PC-3 (cell line): ENCODE results near the gene GTF3A. TPM values are rescaled to one million over a fixed set of nuclear protein-coding genes. Genes with fewer than 3 reads are reported as not detected.

Experiments
- ATAC-seq: fragments of 200-7000 bp; cut with Tn5 transposase; 2 replicates; pipeline ENCODE4 v1.9.1; 2020; ENCODE audit warnings: mild to moderate bottlenecking, moderate library complexity
- BruUV-seq: library from RNA; stranded (reverse); fragments of 400-500 nt; replicated peaks from 2 replicates; lab custom pipeline; 2021; lab: Mats Ljungman, UMichigan
- CTCF ChIA-PET: fragments of 300-600 bp; sonication (Branson Sonifier 250); formaldehyde crosslinking; loops from one replicate; lab custom pipeline; 2022; ENCODE audit warnings: antibody characterized with exemption; lab: Charles Lee
- POLR2A ChIA-PET: fragments of 300-600 bp; sonication (Branson Sonifier 250); formaldehyde crosslinking; loops from one replicate; lab custom pipeline; 2022; ENCODE audit warnings: antibody characterized with exemption; ENCODE audit not compliant: unreplicated experiment; lab: Charles Lee
- DNase-seq: peaks from one replicate; pipeline ENCODE4 v3.0.0-alpha.2; 2015
- H2AFZ ChIP-seq: fragments of 300-600 bp; sonication (generic); 2 replicates; pipeline ENCODE4 v1.6.0; 2016; ENCODE audit warnings: antibody characterized with exemption, low read length
- H3F3A ChIP-seq: fragments of 300-600 bp; sonication (generic); one replicate; pipeline ENCODE4 v1.6.0; 2017; ENCODE audit warnings: antibody characterized with exemption, low read length, control low read depth, mild to moderate bottlenecking; ENCODE audit not compliant: unreplicated experiment
- H3K27ac ChIP-seq: fragments of 300-600 bp; sonication (generic); 2 replicates; pipeline ENCODE4 v1.5.1; 2016; ENCODE audit warnings: mild to moderate bottlenecking, low read length
- H3K27me3 ChIP-seq: fragments of 300-600 bp; sonication (generic); 2 replicates; pipeline ENCODE4 v1.6.1; 2016; ENCODE audit warnings: low read length, mixed read lengths
- H3K36me3 ChIP-seq: fragments of 300-600 bp; sonication (generic); 2 replicates; pipeline ENCODE4 v1.6.1; 2016; ENCODE audit warnings: low read depth, mixed run types, low read length, mixed read lengths
- H3K4me1 ChIP-seq: fragments of 300-600 bp; sonication (generic); 2 replicates; pipeline ENCODE4 v1.5.1; 2016; ENCODE audit warnings: low read length; ENCODE audit not compliant: insufficient read depth
- H3K4me2 ChIP-seq: fragments of 300-600 bp; sonication (generic); 2 replicates; pipeline ENCODE4 v1.6.0; 2016; ENCODE audit warnings: low read length
- H3K4me3 ChIP-seq: fragments of 300-600 bp; sonication (generic); 2 replicates; pipeline ENCODE4 v1.5.1; 2016; ENCODE audit warnings: mild to moderate bottlenecking, low read length, mixed read lengths
- H3K79me2 ChIP-seq: fragments of 300-600 bp; sonication (generic); 2 replicates; pipeline ENCODE4 v1.6.1; 2017; ENCODE audit warnings: low read length, mixed read lengths
- H3K9ac ChIP-seq: fragments of 300-600 bp; sonication (generic); 2 replicates; pipeline ENCODE4 v1.6.0; 2016; ENCODE audit warnings: mild to moderate bottlenecking, low read length
- H3K9me2 ChIP-seq: fragments of 300-600 bp; sonication (generic); replicated peaks from 2 replicates; pipeline ENCODE4 v1.6.1; 2016; ENCODE audit warnings: mixed run types, low read length, mixed read lengths
- H3K9me3 ChIP-seq: fragments of 300-600 bp; sonication (generic); 2 replicates; pipeline ENCODE4 v1.6.1; 2016; ENCODE audit warnings: low read length, mixed read lengths
- H4K20me1 ChIP-seq: fragments of 300-600 bp; sonication (generic); 2 replicates; pipeline ENCODE4 v1.6.1; 2016; ENCODE audit warnings: low read length, mixed read lengths
- EZH2 ChIP-seq: fragments of 300-600 bp; sonication (generic); IDR thresholded peaks from one replicate; pipeline ENCODE4 v1.6.1; 2017; ENCODE audit warnings: antibody characterized with exemption, mild to moderate bottlenecking, low read length; ENCODE audit not compliant: unreplicated experiment
- EZH2phosphoT487 ChIP-seq: fragments of 300-600 bp; sonication (generic); IDR thresholded peaks from 2 replicates; pipeline ENCODE4 v1.6.1; 2018; ENCODE audit warnings: mild to moderate bottlenecking, antibody characterized with exemption, low read length, borderline replicate concordance
- intact Hi-C: fragments of 100-400 bp; cut with micrococcal nuclease; formaldehyde crosslinking; loops from 2 replicates; pipeline ENCODE4 v1.9.0; 2023
- total RNA-seq: library from RNA; depleted of rRNA; stranded (reverse); fragments of >200 nt; gene quantifications from 2 replicates; pipeline ENCODE4 v1.2.3, GENCODE V29; 2014
- TF ChIP-seq, protein P1 (sequence below): fragments of 300-600 bp; sonication (generic); conservative IDR thresholded peaks from 2 replicates; pipeline ENCODE4 v1.5.1; 2017; ENCODE audit warnings: antibody characterized with exemption, low read depth, mild to moderate bottlenecking, low read length

The GTF3A gene
- total RNA-seq, 1 experiment from 2014 or later: 201 TPM

- Histone ChIP-seq H2AFZ (no peak overlapping the region), H3K4me3 (no peak overlapping the region), H3K79me2 (peaks cover 37% of the 10 kb centered on the region), H3K9me3 (no peaks in the 10 kb centered on the region), H3K36me3 (peaks cover 4% of the 10 kb centered on the region; the same call in 1 of the 2 replicates), H3F3A (peaks cover 6% of the 10 kb centered on the region), H3K27me3 (no peaks in the 10 kb centered on the region), H3K4me2 (no peak overlapping the region), H3K9me2 (no peaks in the 10 kb centered on the region), H4K20me1 (no peaks in the 10 kb centered on the region), H3K9ac (no peak overlapping the region), H3K27ac (no peak overlapping the region), H3K4me1 (peaks cover 37% of the 10 kb centered on the region)
- intact Hi-C loops: no loop called here
- POLR2A ChIA-PET: no interaction called here
- CTCF ChIA-PET: no interaction called here
- no peak for TF ChIP-seq EZH2phosphoT487
- no peak for TF ChIP-seq EZH2
- TF ChIP-seq, protein P1, sequence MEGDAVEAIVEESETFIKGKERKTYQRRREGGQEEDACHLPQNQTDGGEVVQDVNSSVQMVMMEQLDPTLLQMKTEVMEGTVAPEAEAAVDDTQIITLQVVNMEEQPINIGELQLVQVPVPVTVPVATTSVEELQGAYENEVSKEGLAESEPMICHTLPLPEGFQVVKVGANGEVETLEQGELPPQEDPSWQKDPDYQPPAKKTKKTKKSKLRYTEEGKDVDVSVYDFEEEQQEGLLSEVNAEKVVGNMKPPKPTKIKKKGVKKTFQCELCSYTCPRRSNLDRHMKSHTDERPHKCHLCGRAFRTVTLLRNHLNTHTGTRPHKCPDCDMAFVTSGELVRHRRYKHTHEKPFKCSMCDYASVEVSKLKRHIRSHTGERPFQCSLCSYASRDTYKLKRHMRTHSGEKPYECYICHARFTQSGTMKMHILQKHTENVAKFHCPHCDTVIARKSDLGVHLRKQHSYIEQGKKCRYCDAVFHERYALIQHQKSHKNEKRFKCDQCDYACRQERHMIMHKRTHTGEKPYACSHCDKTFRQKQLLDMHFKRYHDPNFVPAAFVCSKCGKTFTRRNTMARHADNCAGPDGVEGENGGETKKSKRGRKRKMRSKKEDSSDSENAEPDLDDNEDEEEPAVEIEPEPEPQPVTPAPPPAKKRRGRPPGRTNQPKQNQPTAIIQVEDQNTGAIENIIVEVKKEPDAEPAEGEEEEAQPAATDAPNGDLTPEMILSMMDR: no peak
- no TSS peak for BruUV-seq
- DNase-seq (no peak), ATAC-seq (no peak)
Measured at GRCh38 chr13:27423333-27423732, 1.1 kb upstream of the GTF3A start.

DNA sequence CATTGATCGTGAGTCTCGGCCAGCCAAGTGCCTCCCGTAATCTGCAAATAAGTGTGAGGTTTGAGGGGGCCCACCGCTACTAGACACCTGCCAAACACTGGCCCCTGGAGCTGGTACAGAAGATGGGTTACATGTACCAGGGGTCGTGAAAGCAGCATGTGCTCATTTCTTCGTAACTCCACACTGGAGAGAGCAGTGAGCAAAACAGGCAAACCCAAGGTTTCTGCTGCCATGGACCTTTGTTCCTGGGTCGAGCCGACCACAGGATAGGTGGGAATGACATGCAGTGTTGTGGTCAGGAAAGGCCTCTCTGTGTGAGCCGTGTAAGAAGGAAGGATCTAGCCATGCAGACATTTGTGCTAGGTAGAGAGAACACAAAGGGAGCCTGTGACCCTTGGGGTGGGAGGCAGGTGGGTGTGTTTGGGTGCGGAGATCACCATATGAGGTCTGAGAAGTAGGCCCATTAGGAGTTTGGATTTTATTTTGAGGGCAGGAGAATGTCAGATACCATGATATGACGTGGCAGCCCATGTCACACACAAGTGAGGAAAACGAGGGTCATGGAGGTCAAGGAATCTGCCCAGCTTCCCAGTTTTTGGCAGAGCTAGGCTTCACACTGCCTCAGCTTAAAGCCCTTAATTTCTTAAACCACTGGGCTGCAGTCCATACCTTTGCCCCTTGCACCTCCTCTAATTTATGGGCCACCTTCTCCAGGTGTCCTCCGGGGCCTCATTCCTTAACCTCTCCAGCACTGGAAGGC lies 919 bp downstream of the GTF3A start:
- Histone ChIP-seq H4K20me1 (no peaks in the 10 kb centered on the region), H3F3A (peaks cover 6% of the 10 kb centered on the region), H3K4me3 (peak overlapping the region; percentile 69), H3K9me3 (no peaks in the 10 kb centered on the region), H3K27ac (peak overlapping the region; percentile 78), H2AFZ (peak overlapping the region; percentile 85), H3K9me2 (no peaks in the 10 kb centered on the region), H3K27me3 (no peaks in the 10 kb centered on the region), H3K4me2 (peak overlapping the region; percentile 91), H3K36me3 (peaks cover 20% of the 10 kb centered on the region), H3K79me2 (peaks cover 52% of the 10 kb centered on the region), H3K4me1 (peaks cover 37% of the 10 kb centered on the region), H3K9ac (peak overlapping the region; percentile 72)
- ChIA-PET CTCF (interaction anchor here (2.1 kb wide), 1 partner anchor 63 kb away, joined by 14 read pairs; no protein-coding TSS in a partner anchor), POLR2A (no interaction called here)
- intact Hi-C loops: no loop called here
- DNase-seq (peak; percentile 4), ATAC-seq (no peak; the same call in 1 of the 2 replicates)
- TF ChIP-seq, protein P1: no peak
- TF ChIP-seq EZH2 (no peak), EZH2phosphoT487 (no peak)
- BruUV-seq: TSS peak; percentile 44
